WTC11 (cell line): ENCODE results near the gene CCNL1.

Experiments used
- CREB1 ChIP-seq: sonication (generic); formaldehyde crosslinking; IDR thresholded peaks from 2 replicates; pipeline ENCODE4 v1.8.0; 2023; ENCODE audit warnings: mild to moderate bottlenecking, missing genetic modification reagents
- CTCF ChIP-seq: fragments of 200-600 bp; IDR thresholded peaks from 2 replicates; pipeline ENCODE4 v1.8.0; 2022; ENCODE audit warnings: antibody characterized with exemption
- ERG ChIP-seq: fragments of 250-450 bp; sonication (Bioruptor Pico); IDR thresholded peaks from 2 replicates; pipeline ENCODE4 v1.8.0; 2021; ENCODE audit warnings: mild to moderate bottlenecking
- ESRRA ChIP-seq: sonication (generic); formaldehyde crosslinking; IDR thresholded peaks from 2 replicates; pipeline ENCODE4 v1.8.1; 2022; ENCODE audit warnings: mild to moderate bottlenecking, missing genetic modification reagents, borderline replicate concordance
- ETV6 ChIP-seq: sonication (generic); formaldehyde crosslinking; IDR thresholded peaks from 2 replicates; pipeline ENCODE4 v1.8.1; 2022; ENCODE audit warnings: mild to moderate bottlenecking, missing genetic modification reagents
- FOXJ3 ChIP-seq: sonication (generic); formaldehyde crosslinking; IDR thresholded peaks from 2 replicates; pipeline ENCODE4 v1.9.0; 2021; ENCODE audit warnings: missing genetic modification reagents, mild to moderate bottlenecking, borderline replicate concordance
- FOXK1 ChIP-seq: sonication (generic); formaldehyde crosslinking; IDR thresholded peaks from 2 replicates; pipeline ENCODE4 v1.8.0; 2022; ENCODE audit warnings: mild to moderate bottlenecking, moderate library complexity, missing genetic modification reagents
- IRF1 ChIP-seq: sonication (generic); formaldehyde crosslinking; IDR thresholded peaks from 2 replicates; pipeline ENCODE4 v1.8.0; 2023; ENCODE audit warnings: missing genetic modification reagents
- JUN ChIP-seq: sonication (generic); formaldehyde crosslinking; IDR thresholded peaks from 2 replicates; pipeline ENCODE4 v1.8.0; 2023; ENCODE audit warnings: mild to moderate bottlenecking, missing genetic modification reagents
- NR1H2 ChIP-seq: sonication (generic); formaldehyde crosslinking; IDR thresholded peaks from 2 replicates; pipeline ENCODE4 v1.9.0; 2021; ENCODE audit warnings: mild to moderate bottlenecking, moderate library complexity, missing genetic modification reagents
- SP1 ChIP-seq: sonication (generic); formaldehyde crosslinking; conservative IDR thresholded peaks from 2 replicates; pipeline ENCODE4 v1.8.1; 2022; ENCODE audit warnings: missing genetic modification reagents
- USF2 ChIP-seq: sonication (generic); formaldehyde crosslinking; IDR thresholded peaks from 2 replicates; pipeline ENCODE4 v1.8.1; 2023; ENCODE audit warnings: mild to moderate bottlenecking, missing genetic modification reagents, moderate library complexity
- TF ChIP-seq, protein P1 (sequence below): sonication (generic); formaldehyde crosslinking; IDR thresholded peaks from 2 replicates; pipeline ENCODE4 v1.8.1; 2023; ENCODE audit warnings: mild to moderate bottlenecking, missing genetic modification reagents

DNA sequence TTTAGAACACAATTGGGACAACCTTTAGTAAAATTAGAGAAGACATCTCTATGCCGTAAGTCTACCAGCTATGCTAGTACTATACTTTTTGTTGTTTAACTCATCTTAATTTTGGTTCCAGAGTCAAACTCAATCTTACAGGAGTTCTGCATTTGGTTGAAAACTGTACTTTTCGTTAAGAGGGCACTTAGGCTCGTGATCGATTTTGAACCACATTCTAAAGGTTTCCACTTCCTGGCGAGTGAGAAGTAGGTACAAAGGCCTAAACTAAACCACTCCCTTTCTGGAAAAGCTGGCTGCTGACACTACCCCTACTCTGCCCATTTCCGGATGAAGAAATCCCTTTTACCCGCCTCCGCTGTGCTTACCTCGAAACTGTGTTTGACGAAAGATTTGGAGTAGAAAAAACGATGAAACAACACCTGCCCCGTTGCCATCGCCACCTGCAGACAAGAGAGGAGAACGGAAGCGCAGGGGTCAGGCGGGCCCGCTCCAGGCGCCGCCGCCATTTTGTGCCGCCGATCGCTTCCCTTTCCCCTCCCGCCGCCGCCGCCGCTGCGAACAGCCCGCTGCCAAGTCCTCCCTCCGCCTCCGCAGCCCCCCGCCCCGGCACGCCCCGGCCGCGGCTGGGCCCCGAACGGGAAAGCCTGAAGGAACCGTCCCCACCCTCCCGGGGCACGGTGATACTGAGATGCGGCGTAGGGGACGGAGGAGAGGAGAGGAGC is 748 bp downstream of the CCNL1 start:
- TF ChIP-seq CTCF (no peak), SP1 (CRISPR knock-in tag) (no peak), FOXJ3 (CRISPR knock-in tag) (no peak), USF2 (no peak), ETV6 (CRISPR knock-in tag) (no peak), ESRRA (CRISPR knock-in tag) (no peak), CREB1 (CRISPR knock-in tag) (no peak), NR1H2 (CRISPR knock-in tag) (no peak), FOXK1 (CRISPR knock-in tag) (no peak), JUN (no peak), ERG (CRISPR knock-in tag) (no peak), IRF1 (CRISPR knock-in tag) (no peak)
- TF ChIP-seq, protein P1, sequence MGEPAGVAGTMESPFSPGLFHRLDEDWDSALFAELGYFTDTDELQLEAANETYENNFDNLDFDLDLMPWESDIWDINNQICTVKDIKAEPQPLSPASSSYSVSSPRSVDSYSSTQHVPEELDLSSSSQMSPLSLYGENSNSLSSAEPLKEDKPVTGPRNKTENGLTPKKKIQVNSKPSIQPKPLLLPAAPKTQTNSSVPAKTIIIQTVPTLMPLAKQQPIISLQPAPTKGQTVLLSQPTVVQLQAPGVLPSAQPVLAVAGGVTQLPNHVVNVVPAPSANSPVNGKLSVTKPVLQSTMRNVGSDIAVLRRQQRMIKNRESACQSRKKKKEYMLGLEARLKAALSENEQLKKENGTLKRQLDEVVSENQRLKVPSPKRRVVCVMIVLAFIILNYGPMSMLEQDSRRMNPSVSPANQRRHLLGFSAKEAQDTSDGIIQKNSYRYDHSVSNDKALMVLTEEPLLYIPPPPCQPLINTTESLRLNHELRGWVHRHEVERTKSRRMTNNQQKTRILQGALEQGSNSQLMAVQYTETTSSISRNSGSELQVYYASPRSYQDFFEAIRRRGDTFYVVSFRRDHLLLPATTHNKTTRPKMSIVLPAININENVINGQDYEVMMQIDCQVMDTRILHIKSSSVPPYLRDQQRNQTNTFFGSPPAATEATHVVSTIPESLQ (CRISPR knock-in tag): no peak
